ENCODE data around the gene CLEC5A.
A peak's percentile ranks its signal among the peaks of the same experiment; 100 is the strongest.
"Not testable (repeated sequence)": the region's sequence is repeated elsewhere in the genome, so short reads cannot be mapped to it uniquely, and the experiment has no call there.

The CLEC5A gene

GRCh38 chr7:141946796-141947195 is at the start of gene CLEC5A:
TSS of gene CLEC5A (minus strand) at chr7:141946974. CDS start at chr7:141946292, 682 bp downstream.
- H3K27ac Mint-ChIP-seq (ENCODE audit: low read depth), result no peak within 1 kb of the TSS

GRCh38 chr7:141993354-141993753 is 46.6 kb upstream of the CLEC5A start:
- Mint-ChIP-seq H3K27me3 (no peaks in the 10 kb centered on the region), H3K9me3 (no peaks in the 10 kb centered on the region), H3K36me3 (ENCODE audit: insufficient read depth) (no peaks in the 10 kb centered on the region), H3K4me3 (no peak overlapping the region), H3K27ac (ENCODE audit: low read depth) (no peak overlapping the region), H3K4me1 (no peaks in the 10 kb centered on the region)
- ATAC-seq (replicated peaks; ENCODE audit: extremely low read depth, poor library complexity, severe bottlenecking), result no peak
- no peak for DNase-seq (ENCODE audit: low spot score in 2 of 2)

More at GRCh38 chr7:141946796-141947195, at the start of gene CLEC5A:
- Mint-ChIP-seq H3K36me3 (ENCODE audit: insufficient read depth) (no peaks in the 10 kb centered on the region), H3K4me3 (no peak within 1 kb of the TSS), H3K9me3 (no peaks in the 10 kb centered on the region), H3K27me3 (peaks cover 12% of the 10 kb centered on the region), H3K4me1 (no peaks in the 10 kb centered on the region)
- ATAC-seq (replicated peaks; ENCODE audit: extremely low read depth, poor library complexity, severe bottlenecking) (no peak), DNase-seq (ENCODE audit: low spot score in 2 of 2) (no peak)

DNA sequence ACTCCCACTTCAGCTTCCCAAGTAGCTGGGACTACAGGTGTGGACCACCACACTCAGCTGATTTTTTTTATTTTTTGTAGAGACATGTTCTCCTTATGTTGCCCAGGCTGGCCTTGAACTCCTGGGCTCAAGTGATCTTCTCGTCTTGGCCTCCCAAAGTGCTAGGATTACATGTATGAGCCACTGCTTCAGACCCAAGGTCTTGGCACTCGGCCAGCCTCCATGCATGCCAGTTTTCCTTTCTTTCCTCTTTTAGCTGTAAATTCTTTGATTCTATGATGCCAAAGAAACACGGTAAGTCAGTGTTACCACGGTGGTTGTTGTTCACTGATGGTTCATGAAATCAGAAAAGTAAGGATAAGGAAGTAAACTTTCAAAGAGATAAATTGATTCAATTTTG is 45.9 kb upstream of the CLEC5A start:
- Mint-ChIP-seq H3K4me1 (no peaks in the 10 kb centered on the region), H3K4me3 (no peak overlapping the region), H3K36me3 (ENCODE audit: insufficient read depth) (no peaks in the 10 kb centered on the region), H3K27me3 (peaks cover 3% of the 10 kb centered on the region), H3K9me3 (no peaks in the 10 kb centered on the region), H3K27ac (ENCODE audit: low read depth) (no peak overlapping the region)
- DNase-seq (ENCODE audit: low spot score in 2 of 2) (no peak), ATAC-seq (replicated peaks; ENCODE audit: extremely low read depth, poor library complexity, severe bottlenecking) (no peak)

DNA sequence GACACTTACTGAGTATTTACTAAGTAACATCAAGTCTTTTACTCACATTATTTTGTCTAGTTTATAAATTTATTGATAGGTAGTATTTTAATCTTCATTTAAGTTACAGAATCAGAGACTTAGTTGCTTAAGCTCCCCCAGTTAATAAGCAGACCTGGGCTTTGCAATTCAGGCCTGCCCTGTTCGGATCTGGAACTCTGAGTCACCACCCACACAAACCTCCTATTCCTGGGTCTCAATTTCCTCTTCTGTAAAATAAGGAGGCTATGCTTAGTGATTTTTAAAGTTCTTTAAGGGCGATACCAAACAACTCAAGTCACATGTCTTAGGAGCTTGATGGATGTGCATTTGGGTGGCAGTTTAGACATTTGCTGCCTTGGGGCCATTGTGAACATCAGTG is 45.4 kb upstream of the CLEC5A start:
- ATAC-seq (replicated peaks; ENCODE audit: extremely low read depth, poor library complexity, severe bottlenecking), result no peak
- no peak for DNase-seq (ENCODE audit: low spot score in 2 of 2)
- no peaks in the 10 kb centered on the region for H3K36me3 Mint-ChIP-seq (ENCODE audit: insufficient read depth)
- H3K4me3 Mint-ChIP-seq, result no peak overlapping the region
- no peak overlapping the region for H3K27ac Mint-ChIP-seq (ENCODE audit: low read depth)
- H3K9me3 Mint-ChIP-seq, result no peaks in the 10 kb centered on the region
- H3K4me1 Mint-ChIP-seq, result no peaks in the 10 kb centered on the region
- H3K27me3 Mint-ChIP-seq, result peaks cover 8% of the 10 kb centered on the region

GRCh38 chr7:141991140-141991539 is 44.4 kb upstream of the CLEC5A start:
- no peak overlapping the region for H3K4me3 Mint-ChIP-seq
- H3K27ac Mint-ChIP-seq (ENCODE audit: low read depth), result no peak overlapping the region
- DNase-seq (ENCODE audit: low spot score in 2 of 2) (no peak), ATAC-seq (replicated peaks; ENCODE audit: extremely low read depth, poor library complexity, severe bottlenecking) (no peak)
- no peaks in the 10 kb centered on the region for H3K4me1 Mint-ChIP-seq
- no peaks in the 10 kb centered on the region for H3K36me3 Mint-ChIP-seq (ENCODE audit: insufficient read depth)
- H3K9me3 Mint-ChIP-seq, result no peaks in the 10 kb centered on the region
- peaks cover 11% of the 10 kb centered on the region for H3K27me3 Mint-ChIP-seq

GRCh38 chr7:141990011-141990725 is 43.4 kb upstream of the CLEC5A start:
- Mint-ChIP-seq H3K27me3 (peaks cover 11% of the 10 kb centered on the region), H3K27ac (ENCODE audit: low read depth) (no peak overlapping the region), H3K36me3 (ENCODE audit: insufficient read depth) (no peaks in the 10 kb centered on the region), H3K4me1 (no peaks in the 10 kb centered on the region), H3K4me3 (no peak overlapping the region), H3K9me3 (no peaks in the 10 kb centered on the region)
- DNase-seq (ENCODE audit: low spot score in 2 of 2) (no peak), ATAC-seq (replicated peaks; ENCODE audit: extremely low read depth, poor library complexity, severe bottlenecking) (no peak)

DNA sequence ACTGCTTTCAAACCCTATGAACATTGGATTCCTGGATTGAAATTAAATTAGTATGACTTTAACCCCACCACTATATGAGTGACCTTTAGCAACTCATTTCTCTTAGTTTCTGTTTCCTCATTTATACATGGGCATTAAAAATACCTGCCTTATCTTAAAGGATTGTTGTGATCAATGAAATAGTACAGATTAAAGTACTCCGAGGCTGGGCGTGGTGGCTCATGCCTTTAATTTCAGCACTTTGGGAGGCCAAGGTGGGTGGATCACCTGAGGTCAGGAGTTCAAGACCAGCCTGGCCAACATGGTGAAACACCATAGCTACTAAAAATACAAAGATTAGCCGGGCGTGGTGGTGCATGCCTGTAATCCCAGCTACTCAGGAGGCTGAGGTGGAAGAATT is 41.0 kb upstream of the CLEC5A start:
- ATAC-seq (replicated peaks; ENCODE audit: extremely low read depth, poor library complexity, severe bottlenecking); H3K4me3 Mint-ChIP-seq; H3K36me3 Mint-ChIP-seq (ENCODE audit: insufficient read depth); DNase-seq (ENCODE audit: low spot score in 2 of 2); H3K4me1 Mint-ChIP-seq; H3K27ac Mint-ChIP-seq (ENCODE audit: low read depth); H3K9me3 Mint-ChIP-seq: not testable (repeated sequence)
- peaks cover 11% of the 10 kb centered on the region for H3K27me3 Mint-ChIP-seq

- Mint-ChIP-seq H3K4me3 (no peak overlapping the region), H3K4me1 (no peaks in the 10 kb centered on the region), H3K36me3 (ENCODE audit: insufficient read depth) (no peaks in the 10 kb centered on the region)
These were observed 40.1 kb upstream of the CLEC5A start for GRCh38 chr7:141986923-141987322.

GRCh38 chr7:141985926-141986325 is 39.2 kb upstream of the CLEC5A start:
- not testable (repeated sequence) for H3K36me3 Mint-ChIP-seq (ENCODE audit: insufficient read depth); H3K9me3 Mint-ChIP-seq; ATAC-seq (replicated peaks; ENCODE audit: extremely low read depth, poor library complexity, severe bottlenecking); H3K4me1 Mint-ChIP-seq; H3K4me3 Mint-ChIP-seq; DNase-seq (ENCODE audit: low spot score in 2 of 2); H3K27ac Mint-ChIP-seq (ENCODE audit: low read depth)
- peaks cover 11% of the 10 kb centered on the region for H3K27me3 Mint-ChIP-seq

More at GRCh38 chr7:141986923-141987322, 40.1 kb upstream of the CLEC5A start:
- no peak for DNase-seq (ENCODE audit: low spot score in 2 of 2)
- Mint-ChIP-seq H3K27me3 (peaks cover 11% of the 10 kb centered on the region), H3K9me3 (no peaks in the 10 kb centered on the region), H3K27ac (ENCODE audit: low read depth) (no peak overlapping the region)
- ATAC-seq (replicated peaks; ENCODE audit: extremely low read depth, poor library complexity, severe bottlenecking), result no peak

DNA sequence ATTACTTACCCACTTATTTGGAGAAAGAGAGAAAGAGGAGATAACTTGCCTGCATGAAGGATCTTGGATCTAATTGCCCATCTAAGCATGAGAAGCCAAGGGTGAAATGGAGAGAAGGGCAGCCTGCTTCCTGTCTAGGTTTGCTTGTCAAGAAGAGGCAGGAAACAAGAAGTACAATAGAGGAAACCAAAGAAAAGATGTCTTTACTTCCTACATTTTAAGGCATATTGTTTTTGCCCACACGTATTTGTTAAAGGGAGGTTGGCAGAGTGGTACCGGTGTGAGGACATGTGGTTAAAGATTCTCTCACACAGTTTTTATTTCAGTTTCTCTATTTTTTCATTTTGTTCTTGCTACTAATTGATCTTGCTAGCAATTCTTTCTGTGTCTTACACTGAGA is 32.8 kb upstream of the CLEC5A start:
- no peak overlapping the region for H3K4me3 Mint-ChIP-seq
- H3K27ac Mint-ChIP-seq (ENCODE audit: low read depth), result no peak overlapping the region
- no peaks in the 10 kb centered on the region for H3K27me3 Mint-ChIP-seq
- ATAC-seq (replicated peaks; ENCODE audit: extremely low read depth, poor library complexity, severe bottlenecking), result peak; percentile 15
- peaks cover 5% of the 10 kb centered on the region for H3K9me3 Mint-ChIP-seq
- peaks cover 1% of the 10 kb centered on the region for H3K36me3 Mint-ChIP-seq (ENCODE audit: insufficient read depth)
- no peak for DNase-seq (ENCODE audit: low spot score in 2 of 2)
- peaks cover 7% of the 10 kb centered on the region for H3K4me1 Mint-ChIP-seq

GRCh38 chr7:141978351-141978750 is 31.6 kb upstream of the CLEC5A start:
- peaks cover 5% of the 10 kb centered on the region for H3K9me3 Mint-ChIP-seq
- H3K27me3 Mint-ChIP-seq, result no peaks in the 10 kb centered on the region
- H3K27ac Mint-ChIP-seq (ENCODE audit: low read depth), result no peak overlapping the region
- DNase-seq (ENCODE audit: low spot score in 2 of 2) (no peak), ATAC-seq (replicated peaks; ENCODE audit: extremely low read depth, poor library complexity, severe bottlenecking) (no peak)
- peaks cover 1% of the 10 kb centered on the region for H3K36me3 Mint-ChIP-seq (ENCODE audit: insufficient read depth)
- H3K4me3 Mint-ChIP-seq, result no peak overlapping the region
- H3K4me1 Mint-ChIP-seq, result peaks cover 7% of the 10 kb centered on the region

- no peak for DNase-seq (ENCODE audit: low spot score in 2 of 2)
- peaks cover 1% of the 10 kb centered on the region for H3K36me3 Mint-ChIP-seq (ENCODE audit: insufficient read depth)
- peaks cover 5% of the 10 kb centered on the region for H3K9me3 Mint-ChIP-seq
- H3K4me1 Mint-ChIP-seq, result peaks cover 7% of the 10 kb centered on the region
- peak overlapping the region; percentile 47 for H3K4me3 Mint-ChIP-seq
- ATAC-seq (replicated peaks; ENCODE audit: extremely low read depth, poor library complexity, severe bottlenecking), result no peak
- H3K27me3 Mint-ChIP-seq, result no peaks in the 10 kb centered on the region
- no peak overlapping the region for H3K27ac Mint-ChIP-seq (ENCODE audit: low read depth)
These were observed 29.9 kb upstream of the CLEC5A start for GRCh38 chr7:141976524-141977245.
